Activated B cell treated with CpG ODN at 0.5 μM for 24 hours (primary cell): ENCODE data around the gene TMEM161A. TPM values are rescaled to one million over a fixed set of nuclear protein-coding genes. Genes with fewer than 3 reads are reported as not detected.

Experiments used
- ATAC-seq: fragments of 200-7000 bp; cut with Tn5 transposase; one replicate; pipeline ENCODE4 v1.10.0; 2021; ENCODE audit warnings: low read depth, mild to moderate bottlenecking, moderate library complexity
- CTCF ChIA-PET: fragments of 350-600 bp; sonication (Branson Sonifier 250); formaldehyde crosslinking; loops from one replicate; lab custom pipeline; 2021; ENCODE audit warnings: antibody characterized with exemption; lab: Charles Lee
- POLR2A ChIA-PET: fragments of 350-600 bp; sonication (Branson Sonifier 250); formaldehyde crosslinking; loops from one replicate; lab custom pipeline; 2021; ENCODE audit warnings: antibody characterized with exemption; lab: Charles Lee
- DNase-seq: peaks from one replicate; pipeline ENCODE4 v3.0.0; 2022
- H3K27ac Mint-ChIP-seq: one replicate; pipeline ENCODE4 v1.8.0; 2020; ENCODE audit warnings: mixed read lengths
- H3K27me3 Mint-ChIP-seq: one replicate; pipeline ENCODE4 v1.8.0; 2021; ENCODE audit warnings: mixed read lengths
- H3K36me3 Mint-ChIP-seq: one replicate; pipeline ENCODE4 v1.8.0; 2021; ENCODE audit warnings: low read depth, mixed read lengths
- H3K4me1 Mint-ChIP-seq: one replicate; pipeline ENCODE4 v1.8.0; 2021; ENCODE audit warnings: mixed read lengths
- H3K4me3 Mint-ChIP-seq: one replicate; pipeline ENCODE4 v1.8.0; 2020; ENCODE audit warnings: mild to moderate bottlenecking, mixed read lengths
- H3K9me3 Mint-ChIP-seq: one replicate; pipeline ENCODE4 v1.8.0; 2020; ENCODE audit warnings: mixed read lengths
- CTCF ChIP-seq: fragments of 200-600 bp; IDR thresholded peaks from one replicate; pipeline ENCODE4 v1.8.0; 2022; ENCODE audit warnings: antibody characterized with exemption, mild to moderate bottlenecking
- intact Hi-C: fragments of 100-400 bp; cut with micrococcal nuclease; formaldehyde crosslinking; loops from one replicate; pipeline ENCODE4 v1.15.1; 2024
- total RNA-seq: library from RNA; stranded (reverse); gene quantifications from 2 replicates; pipeline ENCODE4 v1.2.3, GENCODE V29; 2022

The TMEM161A gene
- total RNA-seq, 1 donor from 2014 or later = 22.6 TPM

- H3K27ac Mint-ChIP-seq = no peak overlapping the region
- ChIA-PET CTCF (no interaction called here), POLR2A (no interaction called here)
- no peak for TF ChIP-seq CTCF
- intact Hi-C loops = no loop called here
- ATAC-seq (no peak), DNase-seq (no peak)
- no peak overlapping the region for H3K4me3 Mint-ChIP-seq
- H3K4me1 Mint-ChIP-seq = no peaks in the 10 kb centered on the region
- H3K27me3 Mint-ChIP-seq = no peaks in the 10 kb centered on the region
- no peaks in the 10 kb centered on the region for H3K9me3 Mint-ChIP-seq
- H3K36me3 Mint-ChIP-seq = peaks cover 35% of the 10 kb centered on the region
Observed at GRCh38 chr19:19098703-19099632, 39.3 kb downstream of the TMEM161A start.

- Mint-ChIP-seq H3K9me3 (no peaks in the 10 kb centered on the region), H3K36me3 (peaks cover 36% of the 10 kb centered on the region), H3K27me3 (no peaks in the 10 kb centered on the region), H3K4me1 (no peaks in the 10 kb centered on the region), H3K4me3 (no peak overlapping the region), H3K27ac (no peak overlapping the region)
- ATAC-seq (no peak), DNase-seq (no peak)
- TF ChIP-seq CTCF = no peak
- ChIA-PET POLR2A (interaction anchor here (0.6 kb wide), 1 partner anchor 30 kb away, joined by 5 read pairs; no protein-coding TSS in a partner anchor), CTCF (no interaction called here)
- intact Hi-C loops = no loop called here
Observed at GRCh38 chr19:19098084-19098702, 40.1 kb downstream of the TMEM161A start.

- H3K36me3 Mint-ChIP-seq = peaks cover 39% of the 10 kb centered on the region
- ChIA-PET CTCF (no interaction called here), POLR2A (no interaction called here)
- H3K4me3 Mint-ChIP-seq = no peak overlapping the region
- ATAC-seq (no peak), DNase-seq (no peak)
- no peak overlapping the region for H3K27ac Mint-ChIP-seq
- no peaks in the 10 kb centered on the region for H3K27me3 Mint-ChIP-seq
- TF ChIP-seq CTCF = no peak
- H3K4me1 Mint-ChIP-seq = no peaks in the 10 kb centered on the region
- H3K9me3 Mint-ChIP-seq = no peaks in the 10 kb centered on the region
- intact Hi-C loops = no loop called here
Observed at GRCh38 chr19:19096641-19097627, 41.3 kb downstream of the TMEM161A start.

GRCh38 chr19:19095691-19096090, 42.6 kb downstream of the TMEM161A start:
- DNase-seq (no peak), ATAC-seq (no peak)
- Mint-ChIP-seq H3K9me3 (no peaks in the 10 kb centered on the region), H3K27ac (no peak overlapping the region), H3K27me3 (no peaks in the 10 kb centered on the region), H3K36me3 (peaks cover 38% of the 10 kb centered on the region), H3K4me3 (no peak overlapping the region), H3K4me1 (no peaks in the 10 kb centered on the region)
- intact Hi-C loops = no loop called here
- POLR2A ChIA-PET = no interaction called here
- TF ChIP-seq CTCF = no peak
- CTCF ChIA-PET = no interaction called here
